Endothelial cell of umbilical vein (primary cell): ENCODE results near the gene HCRT.

Experiments used
- EZH2 ChIP-seq: IDR thresholded peaks from 2 replicates; pipeline ENCODE4 v1.6.1; 2012; ENCODE audit warnings: borderline replicate concordance, low read depth, mild to moderate bottlenecking, moderate library complexity, low read length, inconsistent platforms; ENCODE audit not compliant: severe bottlenecking
- JUN ChIP-seq: IDR thresholded peaks from 2 replicates; pipeline ENCODE4 v1.6.1; 2011; ENCODE audit warnings: borderline replicate concordance, low read depth; ENCODE audit not compliant: insufficient read length, insufficient read depth
- MYC ChIP-seq: IDR thresholded peaks from one replicate; pipeline ENCODE4 v1.6.1; 2011; ENCODE audit warnings: mild to moderate bottlenecking, low read depth, low read length
- POLR2A ChIP-seq: IDR thresholded peaks from 2 replicates; pipeline ENCODE4 v1.6.1; 2012; ENCODE audit warnings: low read depth, mild to moderate bottlenecking, control low read depth, low read length
- POLR2AphosphoS5 ChIP-seq: IDR thresholded peaks from 2 replicates; pipeline ENCODE4 v1.6.1; 2012; ENCODE audit warnings: low read depth, mild to moderate bottlenecking, control low read depth, low read length, moderate library complexity; ENCODE audit not compliant: insufficient read depth
- TF ChIP-seq, protein P1 (sequence below), 2 donors: IDR thresholded peaks; 1 replicate in 1 of 2; 2 replicates in 1 of 2; pipeline ENCODE4 v1.5.1; 2011; ENCODE audit warnings: low read length in 2 of 2, mild to moderate bottlenecking in 2 of 2, moderate library complexity in 2 of 2, control low read depth in 1 of 2, inconsistent platforms in 1 of 2, low read depth in 1 of 2; ENCODE audit not compliant: insufficient read depth in 1 of 2; ENCODE audit errors: extremely low read depth in 1 of 2

DNA sequence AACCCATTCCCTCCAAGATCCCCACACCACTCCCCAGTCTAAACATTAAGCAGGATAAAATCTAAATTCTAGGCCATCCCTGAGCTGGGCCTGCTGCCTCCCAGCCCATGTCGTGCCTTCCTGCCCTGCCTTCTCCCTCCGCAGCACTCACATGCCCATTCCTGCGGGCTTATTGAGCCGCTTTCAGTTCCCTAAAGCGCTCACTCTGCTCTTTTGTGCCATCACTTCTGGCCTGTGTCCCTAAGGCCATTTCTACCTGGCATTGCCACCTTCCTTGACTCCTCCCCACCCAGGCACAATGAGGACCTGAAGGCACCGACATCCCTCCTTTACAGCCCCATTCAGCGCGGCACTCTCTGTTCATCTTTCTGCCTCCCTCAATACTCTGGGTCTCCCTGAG lies 17.4 kb downstream of the HCRT start:
- no peak for TF ChIP-seq POLR2AphosphoS5
- TF ChIP-seq POLR2A: no peak
- TF ChIP-seq, protein P1, sequence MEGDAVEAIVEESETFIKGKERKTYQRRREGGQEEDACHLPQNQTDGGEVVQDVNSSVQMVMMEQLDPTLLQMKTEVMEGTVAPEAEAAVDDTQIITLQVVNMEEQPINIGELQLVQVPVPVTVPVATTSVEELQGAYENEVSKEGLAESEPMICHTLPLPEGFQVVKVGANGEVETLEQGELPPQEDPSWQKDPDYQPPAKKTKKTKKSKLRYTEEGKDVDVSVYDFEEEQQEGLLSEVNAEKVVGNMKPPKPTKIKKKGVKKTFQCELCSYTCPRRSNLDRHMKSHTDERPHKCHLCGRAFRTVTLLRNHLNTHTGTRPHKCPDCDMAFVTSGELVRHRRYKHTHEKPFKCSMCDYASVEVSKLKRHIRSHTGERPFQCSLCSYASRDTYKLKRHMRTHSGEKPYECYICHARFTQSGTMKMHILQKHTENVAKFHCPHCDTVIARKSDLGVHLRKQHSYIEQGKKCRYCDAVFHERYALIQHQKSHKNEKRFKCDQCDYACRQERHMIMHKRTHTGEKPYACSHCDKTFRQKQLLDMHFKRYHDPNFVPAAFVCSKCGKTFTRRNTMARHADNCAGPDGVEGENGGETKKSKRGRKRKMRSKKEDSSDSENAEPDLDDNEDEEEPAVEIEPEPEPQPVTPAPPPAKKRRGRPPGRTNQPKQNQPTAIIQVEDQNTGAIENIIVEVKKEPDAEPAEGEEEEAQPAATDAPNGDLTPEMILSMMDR (IDR thresholded peaks at IDR 0.05; ENCODE audit: extremely low read depth in 1 of 2, insufficient read depth in 1 of 2, low read depth in 1 of 2, low read length in 2 of 2): no peak
- no peak for TF ChIP-seq EZH2
- no peak for TF ChIP-seq JUN
- TF ChIP-seq MYC: no peak
